ENCODE measurements around the gene TRABD2A. TPM values are rescaled to one million over a fixed set of nuclear protein-coding genes. Genes with fewer than 3 reads are reported as not detected.

Gene TRABD2A
- total and polyA plus RNA-seq, 8 donors: 0.19 to 0.59 (median 0.28) TPM; not detected in 1

GRCh38 chr2:84886791-84887190, 5.9 kb upstream of the TRABD2A start:
- Histone ChIP-seq H3K4me3 (no peak overlapping the region), H3K36me3 (no peaks in the 10 kb centered on the region), H3K4me1 (no peaks in the 10 kb centered on the region), H3K27ac (no peak overlapping the region), H3K27me3 (no peaks in the 10 kb centered on the region), H3K9me3 (no peaks in the 10 kb centered on the region)
- no peak for ATAC-seq
- FAIRE-seq: no peak
- no peak for TF ChIP-seq CTCF (IDR thresholded peaks at IDR 0.05)
- intact Hi-C loops (cut with DNase I): no loop called here
- DNase-seq: no peak
- WGBS, 2 donors: 90 to 93% methylated on average over 6 of the region's 6 CpGs

GRCh38 chr2:84885111-84885510, 4.2 kb upstream of the TRABD2A start:
- peaks cover 0 to 4% (median 0%) of the 10 kb centered on the region in 3 donors for H3K4me1 ChIP-seq
- H3K4me3 ChIP-seq: no peak overlapping the region
- ATAC-seq (no peak), DNase-seq (no peak), FAIRE-seq (no peak)
- no peaks in the 10 kb centered on the region for H3K36me3 ChIP-seq
- TF ChIP-seq CTCF (IDR thresholded peaks at IDR 0.05): no peak
- H3K27ac ChIP-seq: no peak overlapping the region
- peaks cover 0 to 4% (median 0%) of the 10 kb centered on the region in 4 donors for H3K27me3 ChIP-seq
- WGBS, 2 donors: 71 to 79% methylated on average over 2 of the region's 2 CpGs
- no peaks in the 10 kb centered on the region for H3K9me3 ChIP-seq
- intact Hi-C loops (cut with DNase I): no loop called here

- H3K9me3 ChIP-seq: no peaks in the 10 kb centered on the region
- no peak overlapping the region for H3K27ac ChIP-seq
- DNase-seq (no peak), FAIRE-seq (no peak), ATAC-seq (no peak)
- H3K4me1 ChIP-seq: peaks cover 0 to 6% (median 0%) of the 10 kb centered on the region in 3 donors
- H3K27me3 ChIP-seq: peaks cover 0 to 10% (median 0%) of the 10 kb centered on the region in 4 donors
- H3K4me3 ChIP-seq: no peak overlapping the region
- no peak for TF ChIP-seq CTCF (IDR thresholded peaks at IDR 0.05)
- no peaks in the 10 kb centered on the region for H3K36me3 ChIP-seq
- intact Hi-C loops (cut with DNase I): loop anchor here in 2 of 3 donors (5.0 kb wide), 1 partner anchor 387 kb away; no protein-coding TSS in a partner anchor
Observed at GRCh38 chr2:84884449-84884848, 3.6 kb upstream of the TRABD2A start.

- Histone ChIP-seq H3K4me3 (no peak overlapping the region), H3K27ac (no peak overlapping the region), H3K27me3 (peaks cover 0 to 10% (median 0%) of the 10 kb centered on the region in 4 donors), H3K9me3 (no peaks in the 10 kb centered on the region), H3K36me3 (no peaks in the 10 kb centered on the region), H3K4me1 (peaks cover 0 to 6% (median 0%) of the 10 kb centered on the region in 3 donors)
- no peak for FAIRE-seq
- WGBS, 2 donors: 69 to 78% methylated on average over 4 of the region's 4 CpGs
- no peak for TF ChIP-seq CTCF (IDR thresholded peaks at IDR 0.05)
- no peak for DNase-seq
- ATAC-seq: no peak
- intact Hi-C loops (cut with DNase I): loop anchor here in 2 of 3 donors (5.0 kb wide), 1 partner anchor 386 kb away; no protein-coding TSS in a partner anchor
Observed at GRCh38 chr2:84882775-84883550, 2.1 kb upstream of the TRABD2A start.

GRCh38 chr2:84882414-84882738, 1.5 kb upstream of the TRABD2A start:
- FAIRE-seq: no peak
- DNase-seq: no peak
- Histone ChIP-seq H3K36me3 (no peaks in the 10 kb centered on the region), H3K27ac (no peak overlapping the region), H3K4me1 (peaks cover 0 to 6% (median 0%) of the 10 kb centered on the region in 3 donors), H3K4me3 (no peak overlapping the region), H3K9me3 (no peaks in the 10 kb centered on the region), H3K27me3 (peaks cover 0 to 10% (median 0%) of the 10 kb centered on the region in 4 donors)
- intact Hi-C loops (cut with DNase I): loop anchor here in 2 of 3 donors (5.0 kb wide), 1 partner anchor 385 kb away; no protein-coding TSS in a partner anchor
- no peak for ATAC-seq
- WGBS, 2 donors: 50 to 51% methylated on average over 3 of the region's 3 CpGs
- no peak for TF ChIP-seq CTCF (IDR thresholded peaks at IDR 0.05)
